Measurements from ENCODE around the gene PTCH1.

DNA sequence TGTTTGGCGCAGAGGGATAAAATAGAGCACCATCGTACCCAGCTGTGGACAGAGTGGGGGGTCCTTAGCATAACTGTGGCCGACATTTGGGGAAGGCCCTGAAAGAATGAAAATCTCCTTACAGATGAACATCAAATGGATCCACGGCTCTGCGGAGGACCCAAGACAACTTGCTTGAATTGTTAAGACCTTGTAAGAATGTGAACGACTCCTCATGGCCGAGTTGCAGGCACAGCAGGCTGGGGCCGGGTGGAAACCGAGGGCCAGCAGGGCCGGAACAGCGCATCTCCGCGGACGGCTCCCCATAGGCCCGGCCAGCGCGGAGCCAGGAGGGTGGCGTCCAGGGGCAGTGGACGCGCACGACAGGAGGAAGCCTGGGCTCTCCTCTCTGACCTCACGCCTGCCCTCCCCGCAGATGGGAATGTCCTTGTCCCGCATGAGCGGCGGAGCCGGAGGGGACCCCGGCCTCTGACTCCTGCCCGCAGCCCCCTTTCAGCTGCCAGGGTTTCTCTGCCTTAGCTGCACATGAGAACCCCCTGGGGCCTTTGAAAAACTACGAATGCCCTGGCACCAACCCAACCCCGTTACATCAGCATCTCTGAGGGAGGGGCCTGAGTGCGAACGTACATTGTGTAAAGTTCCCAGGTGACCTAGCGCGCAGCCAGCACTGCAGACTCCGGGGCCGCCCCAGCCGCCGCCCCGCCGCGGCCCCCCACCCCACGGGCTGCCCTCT lies 36.2 kb upstream of the PTCH1 start:
- TF ChIP-seq, protein P1, sequence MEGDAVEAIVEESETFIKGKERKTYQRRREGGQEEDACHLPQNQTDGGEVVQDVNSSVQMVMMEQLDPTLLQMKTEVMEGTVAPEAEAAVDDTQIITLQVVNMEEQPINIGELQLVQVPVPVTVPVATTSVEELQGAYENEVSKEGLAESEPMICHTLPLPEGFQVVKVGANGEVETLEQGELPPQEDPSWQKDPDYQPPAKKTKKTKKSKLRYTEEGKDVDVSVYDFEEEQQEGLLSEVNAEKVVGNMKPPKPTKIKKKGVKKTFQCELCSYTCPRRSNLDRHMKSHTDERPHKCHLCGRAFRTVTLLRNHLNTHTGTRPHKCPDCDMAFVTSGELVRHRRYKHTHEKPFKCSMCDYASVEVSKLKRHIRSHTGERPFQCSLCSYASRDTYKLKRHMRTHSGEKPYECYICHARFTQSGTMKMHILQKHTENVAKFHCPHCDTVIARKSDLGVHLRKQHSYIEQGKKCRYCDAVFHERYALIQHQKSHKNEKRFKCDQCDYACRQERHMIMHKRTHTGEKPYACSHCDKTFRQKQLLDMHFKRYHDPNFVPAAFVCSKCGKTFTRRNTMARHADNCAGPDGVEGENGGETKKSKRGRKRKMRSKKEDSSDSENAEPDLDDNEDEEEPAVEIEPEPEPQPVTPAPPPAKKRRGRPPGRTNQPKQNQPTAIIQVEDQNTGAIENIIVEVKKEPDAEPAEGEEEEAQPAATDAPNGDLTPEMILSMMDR (IDR thresholded peaks at IDR 0.05; ENCODE audit: insufficient read depth, low read length): no peak
- TF ChIP-seq POLR2AphosphoS5 (IDR thresholded peaks at IDR 0.05; ENCODE audit: low read depth) (no peak), GABPA (IDR thresholded peaks at IDR 0.05; ENCODE audit: low read depth) (no peak), SPI1 (IDR thresholded peaks at IDR 0.05; ENCODE audit: borderline replicate concordance, low read depth) (no peak)
- TF ChIP-seq, protein P2, sequence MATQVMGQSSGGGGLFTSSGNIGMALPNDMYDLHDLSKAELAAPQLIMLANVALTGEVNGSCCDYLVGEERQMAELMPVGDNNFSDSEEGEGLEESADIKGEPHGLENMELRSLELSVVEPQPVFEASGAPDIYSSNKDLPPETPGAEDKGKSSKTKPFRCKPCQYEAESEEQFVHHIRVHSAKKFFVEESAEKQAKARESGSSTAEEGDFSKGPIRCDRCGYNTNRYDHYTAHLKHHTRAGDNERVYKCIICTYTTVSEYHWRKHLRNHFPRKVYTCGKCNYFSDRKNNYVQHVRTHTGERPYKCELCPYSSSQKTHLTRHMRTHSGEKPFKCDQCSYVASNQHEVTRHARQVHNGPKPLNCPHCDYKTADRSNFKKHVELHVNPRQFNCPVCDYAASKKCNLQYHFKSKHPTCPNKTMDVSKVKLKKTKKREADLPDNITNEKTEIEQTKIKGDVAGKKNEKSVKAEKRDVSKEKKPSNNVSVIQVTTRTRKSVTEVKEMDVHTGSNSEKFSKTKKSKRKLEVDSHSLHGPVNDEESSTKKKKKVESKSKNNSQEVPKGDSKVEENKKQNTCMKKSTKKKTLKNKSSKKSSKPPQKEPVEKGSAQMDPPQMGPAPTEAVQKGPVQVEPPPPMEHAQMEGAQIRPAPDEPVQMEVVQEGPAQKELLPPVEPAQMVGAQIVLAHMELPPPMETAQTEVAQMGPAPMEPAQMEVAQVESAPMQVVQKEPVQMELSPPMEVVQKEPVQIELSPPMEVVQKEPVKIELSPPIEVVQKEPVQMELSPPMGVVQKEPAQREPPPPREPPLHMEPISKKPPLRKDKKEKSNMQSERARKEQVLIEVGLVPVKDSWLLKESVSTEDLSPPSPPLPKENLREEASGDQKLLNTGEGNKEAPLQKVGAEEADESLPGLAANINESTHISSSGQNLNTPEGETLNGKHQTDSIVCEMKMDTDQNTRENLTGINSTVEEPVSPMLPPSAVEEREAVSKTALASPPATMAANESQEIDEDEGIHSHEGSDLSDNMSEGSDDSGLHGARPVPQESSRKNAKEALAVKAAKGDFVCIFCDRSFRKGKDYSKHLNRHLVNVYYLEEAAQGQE (IDR thresholded peaks at IDR 0.05; ENCODE audit: insufficient replicate concordance, low read depth): no peak
